Adipose tissue (tissue), 3 donors: ENCODE results near the gene CELA3B. TPM values are rescaled to one million over a fixed set of nuclear protein-coding genes. Genes with fewer than 3 reads are reported as not detected.
A peak's percentile ranks its signal among the peaks of the same experiment; 100 is the strongest.
"Not testable (repeated sequence)": the region's sequence is repeated elsewhere in the genome, so short reads cannot be mapped to it uniquely, and the experiment has no call there.

Experiments used
- H3K27ac ChIP-seq: one replicate; pipeline ENCODE4 v1.5.1; 2013; ENCODE audit warnings: low read depth, low read length
- WGBS, 3 donors: extraction: QIAGEN DNeasy Blood & Tissue Kit; methylation state at CpG; one replicate each; pipeline ENCODE4 v1.1.7; 2013; 5-methylcytosine and 5-hydroxymethylcytosine counted together
- polyA plus RNA-seq, 3 donors: library from polyadenylated mRNA; stranded (reverse); fragments of 200-250 nt; gene quantifications; one replicate each; pipeline ENCODE4 v1.2.3, GENCODE V29; 2013
- donor health status: healthy with polysubstance abuse.
- donor health status: Bipolar disorder and iron deficiency.
- donor health status: healthy.

Gene CELA3B
- polyA plus RNA-seq, 3 donors, result 1.2 to 11,522 (median 8.1) TPM

- not testable (repeated sequence) for H3K27ac ChIP-seq
- 25 to 82% (median 62%) methylated on average over 7 of the region's 7 CpGs for WGBS, 3 donors
Measured at GRCh38 chr1:21999645-22000044, 22.8 kb downstream of the CELA3B start.

GRCh38 chr1:22001409-22001808, 24.6 kb downstream of the CELA3B start, which contains the start of gene CELA3A:
CELA3A (plus strand) TSS chr1:22001657; CDS start chr1:22001675, 18 bp downstream.
- H3K27ac ChIP-seq, result no peak within 1 kb of the TSS
- 45 to 89% (median 78%) methylated on average over 5 of the region's 5 CpGs for WGBS, 3 donors

- not testable (repeated sequence) for H3K27ac ChIP-seq
- WGBS, 3 donors, result 61 to 77% (median 76%) methylated on average over 5 of the region's 5 CpGs
Measured at GRCh38 chr1:22002461-22002860, 25.6 kb downstream of the CELA3B start.

GRCh38 chr1:22002875-22003274, 26.1 kb downstream of the CELA3B start:
- 60 to 86% (median 84%) methylated on average over 7 to 8 of the region's 8 CpGs for WGBS, 3 donors
- H3K27ac ChIP-seq, result not testable (repeated sequence)

GRCh38 chr1:22003959-22004358, 27.1 kb downstream of the CELA3B start:
- not testable (repeated sequence) for H3K27ac ChIP-seq
- WGBS, 3 donors, result 45 to 97% (median 91%) methylated on average over 2 to 3 of the region's 3 CpGs

GRCh38 chr1:22005261-22006149, 28.7 kb downstream of the CELA3B start:
- 35 to 71% (median 70%) methylated on average over 17 to 18 of the region's 18 CpGs for WGBS, 3 donors
- not testable (repeated sequence) for H3K27ac ChIP-seq

GRCh38 chr1:22006736-22007135, 29.9 kb downstream of the CELA3B start:
- not testable (repeated sequence) for H3K27ac ChIP-seq
- WGBS, 3 donors, result 38 to 83% (median 82%) methylated on average over 11 to 13 of the region's 13 CpGs

- H3K27ac ChIP-seq, result not testable (repeated sequence)
- 51 to 90% (median 83%) methylated on average over 9 of the region's 10 CpGs for whole genome bisulfite sequencing, 3 donors
Measured at GRCh38 chr1:22007262-22007661, 30.4 kb downstream of the CELA3B start.

- WGBS, 3 donors, result 54 to 80% (median 78%) methylated on average over 10 of the region's 11 CpGs
- H3K27ac ChIP-seq, result not testable (repeated sequence)
Measured at GRCh38 chr1:22009566-22009965, 32.7 kb downstream of the CELA3B start.

GRCh38 chr1:22012752-22013151, 35.9 kb downstream of the CELA3B start:
- WGBS, 3 donors, result 47 to 78% (median 63%) methylated on average over 4 of the region's 4 CpGs
- H3K27ac ChIP-seq, result not testable (repeated sequence)

- H3K27ac ChIP-seq, result not testable (repeated sequence)
- 67 to 91% (median 87%) methylated on average over 13 of the region's 13 CpGs for WGBS, 3 donors
Measured at GRCh38 chr1:22014575-22015206, 37.9 kb downstream of the CELA3B start.

- no peak overlapping the region for H3K27ac ChIP-seq
- 43 to 64% (median 46%) methylated on average over 10 of the region's 10 CpGs for WGBS, 3 donors
Measured at GRCh38 chr1:22018583-22019559, 42.0 kb downstream of the CELA3B start.

- H3K27ac ChIP-seq, result no peak overlapping the region
- 88 to 94% (median 93%) methylated on average over 6 of the region's 6 CpGs for WGBS, 3 donors
Measured at GRCh38 chr1:22021061-22021460, 44.2 kb downstream of the CELA3B start.

GRCh38 chr1:22024485-22025367, 47.9 kb downstream of the CELA3B start:
- H3K27ac ChIP-seq, result peak overlapping the region; percentile 26
- WGBS, 3 donors, result 2 to 39% (median 2%) methylated on average over 33 of the region's 33 CpGs

GRCh38 chr1:22025368-22026155, 48.7 kb downstream of the CELA3B start:
- 0 to 18% (median 0%) methylated on average over 42 of the region's 42 CpGs for WGBS, 3 donors
- peak overlapping the region; percentile 93 for H3K27ac ChIP-seq

GRCh38 chr1:22026924-22027289, 50.1 kb downstream of the CELA3B start:
- H3K27ac ChIP-seq, result no peak overlapping the region
- 79 to 84% (median 80%) methylated on average over 3 of the region's 3 CpGs for WGBS, 3 donors

- H3K27ac ChIP-seq, result no peak overlapping the region
- WGBS, 3 donors, result 78 to 81% (median 81%) methylated on average over 4 of the region's 4 CpGs
Measured at GRCh38 chr1:22030057-22030456, 53.2 kb downstream of the CELA3B start.
